K562 (cell line): ENCODE data around the gene TLCD4. TPM values are rescaled to one million over a fixed set of nuclear protein-coding genes. Genes with fewer than 3 reads are reported as not detected.
A peak's percentile ranks its signal among the peaks of the same experiment; 100 is the strongest.

Source experiments
- BCOR ChIP-seq: fragments of 450-650 bp; IDR thresholded peaks from 2 replicates; pipeline ENCODE4 v1.6.1; 2016
- E2F3 ChIP-seq: fragments of 250-450 bp; sonication (Bioruptor Pico); IDR thresholded peaks from 2 replicates; pipeline ENCODE4 v1.4.0; 2020; ENCODE audit warnings: mild to moderate bottlenecking
- ERF ChIP-seq: fragments of 450-650 bp; formaldehyde crosslinking; IDR thresholded peaks from 2 replicates; pipeline ENCODE4 v1.4.0; 2020; ENCODE audit warnings: mild to moderate bottlenecking, mixed read lengths
- HDAC6 ChIP-seq: IDR thresholded peaks from 2 replicates; pipeline ENCODE4 v1.6.1; 2012; ENCODE audit warnings: low read depth, mild to moderate bottlenecking, control low read depth, inconsistent platforms, low read length, moderate library complexity
- KDM4B ChIP-seq, 2 experiments: fragments of 450-650 bp in 1 of 2; sonication (generic) in 1 of 2; IDR thresholded peaks; 2 replicates each; pipeline ENCODE4 v1.6.1; 2016 to 2017; ENCODE audit warnings: borderline replicate concordance in 2 of 2, antibody characterized with exemption in 1 of 2, low read depth in 1 of 2, mild to moderate bottlenecking in 1 of 2
- SOX6 ChIP-seq: fragments of 450-650 bp; IDR thresholded peaks from 2 replicates; pipeline ENCODE4 v1.6.1; 2014; ENCODE audit warnings: mild to moderate bottlenecking
- ZBTB7A ChIP-seq: IDR thresholded peaks from 2 replicates; pipeline ENCODE4 v1.6.1; 2011; ENCODE audit warnings: low read depth, mild to moderate bottlenecking, low read length, moderate library complexity, borderline replicate concordance; ENCODE audit not compliant: control insufficient read depth
- ZKSCAN1 ChIP-seq: fragments of 150-350 bp; IDR thresholded peaks from 2 replicates; pipeline ENCODE4 v1.6.1; 2016; ENCODE audit warnings: low read depth, low read length
- ZNF263 ChIP-seq: sonication (generic); formaldehyde crosslinking; IDR thresholded peaks from 2 replicates; pipeline ENCODE4 v1.8.0; 2022; ENCODE audit warnings: mild to moderate bottlenecking, missing genetic modification reagents, borderline replicate concordance
- ZNF316 ChIP-seq: fragments of 450-650 bp; IDR thresholded peaks from 2 replicates; pipeline ENCODE4 v1.6.1; 2016
- ZNF75A ChIP-seq: fragments of 450-650 bp; formaldehyde crosslinking; IDR thresholded peaks from 2 replicates; pipeline ENCODE4 v1.4.0; 2020; ENCODE audit warnings: mild to moderate bottlenecking
- polyA plus RNA-seq, 8 experiments: library from polyadenylated mRNA; depleted of rRNA in 4 of 8; stranded (reverse) in 5 of 8; unstranded in 3 of 8; fragments of >200 nt; fragmentation: Nextera tagmentation in 2 of 8; fragmentation: Illumina TruSeq in 1 of 8; extraction: Ambion mirVana in 2 of 8; extraction: Trizol in 1 of 8; gene quantifications; 2 replicates each; pipeline versions ENCODE4 v1.2.1 to v1.2.3, GENCODE V29; 2011 to 2014; ENCODE audit warnings: inconsistent platforms in 1 of 8, missing spikeins in 1 of 8
- total RNA-seq, 7 experiments: library from RNA; depleted of rRNA in 6 of 7; stranded (reverse); fragments of >200 nt in 6 of 7; fragmentation: Illumina TruSeq in 2 of 7; extraction: Trizol in 2 of 7; gene quantifications; 2 replicates each; pipeline versions ENCODE4 v1.2.1 to v1.2.3, GENCODE V29; 2011 to 2021; ENCODE audit warnings: low replicate concordance in 1 of 7
- TF ChIP-seq, protein P1 (sequence below), 2 experiments: fragments of 450-650 bp in 1 of 2; IDR thresholded peaks; 2 replicates each; pipeline ENCODE4 v1.6.1; 2011 to 2017; ENCODE audit warnings: low read depth in 2 of 2, antibody characterized with exemption in 1 of 2, borderline replicate concordance in 1 of 2, low read length in 1 of 2, mild to moderate bottlenecking in 1 of 2, mixed read lengths in 1 of 2; ENCODE audit not compliant: control insufficient read depth in 1 of 2
- TF ChIP-seq, protein P2 (sequence below): fragments of 450-650 bp; IDR thresholded peaks from 2 replicates; pipeline ENCODE4 v1.6.1; 2016; ENCODE audit warnings: mild to moderate bottlenecking, moderate library complexity

TLCD4 gene
- total and polyA plus RNA-seq, 9 of the 15 experiments (the other 6 are each of a cell fraction or from before 2014, with no cell fraction given): 3.5 to 19.8 (median 7.6) TPM

DNA sequence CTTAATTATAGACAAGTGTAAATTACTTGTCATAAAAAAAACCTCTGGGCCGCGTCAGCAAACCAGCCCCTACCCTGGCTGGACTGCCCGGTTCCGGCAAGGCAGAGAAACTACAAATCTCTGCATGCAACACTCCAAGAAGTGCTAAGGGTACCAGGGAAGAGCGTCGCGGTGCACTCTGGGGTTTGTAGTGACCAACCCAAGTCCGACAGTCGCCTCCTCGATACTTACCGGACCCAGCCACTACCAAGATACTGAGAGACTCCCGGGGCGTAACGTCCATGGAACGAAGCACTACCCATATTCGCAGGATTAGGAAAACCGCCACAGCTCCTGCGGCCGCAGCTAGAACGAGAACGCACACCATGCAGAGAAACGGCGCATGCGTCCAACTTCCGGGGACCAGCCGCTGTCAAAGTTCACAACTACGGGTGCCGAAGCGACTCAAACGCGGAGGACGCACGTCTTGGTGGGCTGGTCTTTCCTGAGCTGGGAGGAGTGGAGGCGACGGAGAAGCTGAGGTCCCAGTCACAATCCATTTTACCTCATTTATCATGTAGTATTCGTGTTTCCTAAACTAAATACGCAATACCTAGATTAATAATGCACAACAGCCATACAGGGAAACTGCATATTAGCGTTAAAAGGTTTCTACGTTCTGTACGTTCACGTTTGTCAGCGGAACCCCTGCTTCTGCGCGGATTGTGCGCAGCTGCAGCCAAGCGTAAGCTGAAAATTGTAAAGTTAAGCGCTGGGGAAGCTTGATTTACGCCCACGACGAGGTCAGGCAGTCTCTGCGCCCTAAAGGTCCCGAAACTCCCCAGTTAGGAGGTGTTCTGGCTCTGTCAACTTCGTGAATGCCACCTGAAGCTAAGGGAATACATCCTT, 44.4 kb upstream of the TLCD4 start, which contains the start of gene ALG14 (continued):
- no peak for TF ChIP-seq ZNF316
- peak; percentile 58; the same call in 1 of the 2 replicates for TF ChIP-seq ZNF263
- no peak for TF ChIP-seq ZKSCAN1
- peak; percentile 69; the same call in 1 of the 2 replicates for TF ChIP-seq ZBTB7A
- TF ChIP-seq KDM4B (IDR thresholded peaks at IDR 0.05; ENCODE audit: borderline replicate concordance in 2 of 2, low read depth in 1 of 2): no peak
- no peak; the same call in 1 of the 2 replicates for TF ChIP-seq SOX6
- no peak for TF ChIP-seq ZNF75A (CRISPR knock-in tag)
- no peak for TF ChIP-seq BCOR
- TF ChIP-seq, protein P1, sequence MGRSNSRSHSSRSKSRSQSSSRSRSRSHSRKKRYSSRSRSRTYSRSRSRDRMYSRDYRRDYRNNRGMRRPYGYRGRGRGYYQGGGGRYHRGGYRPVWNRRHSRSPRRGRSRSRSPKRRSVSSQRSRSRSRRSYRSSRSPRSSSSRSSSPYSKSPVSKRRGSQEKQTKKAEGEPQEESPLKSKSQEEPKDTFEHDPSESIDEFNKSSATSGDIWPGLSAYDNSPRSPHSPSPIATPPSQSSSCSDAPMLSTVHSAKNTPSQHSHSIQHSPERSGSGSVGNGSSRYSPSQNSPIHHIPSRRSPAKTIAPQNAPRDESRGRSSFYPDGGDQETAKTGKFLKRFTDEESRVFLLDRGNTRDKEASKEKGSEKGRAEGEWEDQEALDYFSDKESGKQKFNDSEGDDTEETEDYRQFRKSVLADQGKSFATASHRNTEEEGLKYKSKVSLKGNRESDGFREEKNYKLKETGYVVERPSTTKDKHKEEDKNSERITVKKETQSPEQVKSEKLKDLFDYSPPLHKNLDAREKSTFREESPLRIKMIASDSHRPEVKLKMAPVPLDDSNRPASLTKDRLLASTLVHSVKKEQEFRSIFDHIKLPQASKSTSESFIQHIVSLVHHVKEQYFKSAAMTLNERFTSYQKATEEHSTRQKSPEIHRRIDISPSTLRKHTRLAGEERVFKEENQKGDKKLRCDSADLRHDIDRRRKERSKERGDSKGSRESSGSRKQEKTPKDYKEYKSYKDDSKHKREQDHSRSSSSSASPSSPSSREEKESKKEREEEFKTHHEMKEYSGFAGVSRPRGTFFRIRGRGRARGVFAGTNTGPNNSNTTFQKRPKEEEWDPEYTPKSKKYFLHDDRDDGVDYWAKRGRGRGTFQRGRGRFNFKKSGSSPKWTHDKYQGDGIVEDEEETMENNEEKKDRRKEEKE (IDR thresholded peaks at IDR 0.05; ENCODE audit: borderline replicate concordance in 1 of 2, control insufficient read depth in 1 of 2, low read depth in 2 of 2, low read length in 1 of 2): no peak
- TF ChIP-seq ERF (CRISPR knock-in tag): no peak
- TF ChIP-seq, protein P2, sequence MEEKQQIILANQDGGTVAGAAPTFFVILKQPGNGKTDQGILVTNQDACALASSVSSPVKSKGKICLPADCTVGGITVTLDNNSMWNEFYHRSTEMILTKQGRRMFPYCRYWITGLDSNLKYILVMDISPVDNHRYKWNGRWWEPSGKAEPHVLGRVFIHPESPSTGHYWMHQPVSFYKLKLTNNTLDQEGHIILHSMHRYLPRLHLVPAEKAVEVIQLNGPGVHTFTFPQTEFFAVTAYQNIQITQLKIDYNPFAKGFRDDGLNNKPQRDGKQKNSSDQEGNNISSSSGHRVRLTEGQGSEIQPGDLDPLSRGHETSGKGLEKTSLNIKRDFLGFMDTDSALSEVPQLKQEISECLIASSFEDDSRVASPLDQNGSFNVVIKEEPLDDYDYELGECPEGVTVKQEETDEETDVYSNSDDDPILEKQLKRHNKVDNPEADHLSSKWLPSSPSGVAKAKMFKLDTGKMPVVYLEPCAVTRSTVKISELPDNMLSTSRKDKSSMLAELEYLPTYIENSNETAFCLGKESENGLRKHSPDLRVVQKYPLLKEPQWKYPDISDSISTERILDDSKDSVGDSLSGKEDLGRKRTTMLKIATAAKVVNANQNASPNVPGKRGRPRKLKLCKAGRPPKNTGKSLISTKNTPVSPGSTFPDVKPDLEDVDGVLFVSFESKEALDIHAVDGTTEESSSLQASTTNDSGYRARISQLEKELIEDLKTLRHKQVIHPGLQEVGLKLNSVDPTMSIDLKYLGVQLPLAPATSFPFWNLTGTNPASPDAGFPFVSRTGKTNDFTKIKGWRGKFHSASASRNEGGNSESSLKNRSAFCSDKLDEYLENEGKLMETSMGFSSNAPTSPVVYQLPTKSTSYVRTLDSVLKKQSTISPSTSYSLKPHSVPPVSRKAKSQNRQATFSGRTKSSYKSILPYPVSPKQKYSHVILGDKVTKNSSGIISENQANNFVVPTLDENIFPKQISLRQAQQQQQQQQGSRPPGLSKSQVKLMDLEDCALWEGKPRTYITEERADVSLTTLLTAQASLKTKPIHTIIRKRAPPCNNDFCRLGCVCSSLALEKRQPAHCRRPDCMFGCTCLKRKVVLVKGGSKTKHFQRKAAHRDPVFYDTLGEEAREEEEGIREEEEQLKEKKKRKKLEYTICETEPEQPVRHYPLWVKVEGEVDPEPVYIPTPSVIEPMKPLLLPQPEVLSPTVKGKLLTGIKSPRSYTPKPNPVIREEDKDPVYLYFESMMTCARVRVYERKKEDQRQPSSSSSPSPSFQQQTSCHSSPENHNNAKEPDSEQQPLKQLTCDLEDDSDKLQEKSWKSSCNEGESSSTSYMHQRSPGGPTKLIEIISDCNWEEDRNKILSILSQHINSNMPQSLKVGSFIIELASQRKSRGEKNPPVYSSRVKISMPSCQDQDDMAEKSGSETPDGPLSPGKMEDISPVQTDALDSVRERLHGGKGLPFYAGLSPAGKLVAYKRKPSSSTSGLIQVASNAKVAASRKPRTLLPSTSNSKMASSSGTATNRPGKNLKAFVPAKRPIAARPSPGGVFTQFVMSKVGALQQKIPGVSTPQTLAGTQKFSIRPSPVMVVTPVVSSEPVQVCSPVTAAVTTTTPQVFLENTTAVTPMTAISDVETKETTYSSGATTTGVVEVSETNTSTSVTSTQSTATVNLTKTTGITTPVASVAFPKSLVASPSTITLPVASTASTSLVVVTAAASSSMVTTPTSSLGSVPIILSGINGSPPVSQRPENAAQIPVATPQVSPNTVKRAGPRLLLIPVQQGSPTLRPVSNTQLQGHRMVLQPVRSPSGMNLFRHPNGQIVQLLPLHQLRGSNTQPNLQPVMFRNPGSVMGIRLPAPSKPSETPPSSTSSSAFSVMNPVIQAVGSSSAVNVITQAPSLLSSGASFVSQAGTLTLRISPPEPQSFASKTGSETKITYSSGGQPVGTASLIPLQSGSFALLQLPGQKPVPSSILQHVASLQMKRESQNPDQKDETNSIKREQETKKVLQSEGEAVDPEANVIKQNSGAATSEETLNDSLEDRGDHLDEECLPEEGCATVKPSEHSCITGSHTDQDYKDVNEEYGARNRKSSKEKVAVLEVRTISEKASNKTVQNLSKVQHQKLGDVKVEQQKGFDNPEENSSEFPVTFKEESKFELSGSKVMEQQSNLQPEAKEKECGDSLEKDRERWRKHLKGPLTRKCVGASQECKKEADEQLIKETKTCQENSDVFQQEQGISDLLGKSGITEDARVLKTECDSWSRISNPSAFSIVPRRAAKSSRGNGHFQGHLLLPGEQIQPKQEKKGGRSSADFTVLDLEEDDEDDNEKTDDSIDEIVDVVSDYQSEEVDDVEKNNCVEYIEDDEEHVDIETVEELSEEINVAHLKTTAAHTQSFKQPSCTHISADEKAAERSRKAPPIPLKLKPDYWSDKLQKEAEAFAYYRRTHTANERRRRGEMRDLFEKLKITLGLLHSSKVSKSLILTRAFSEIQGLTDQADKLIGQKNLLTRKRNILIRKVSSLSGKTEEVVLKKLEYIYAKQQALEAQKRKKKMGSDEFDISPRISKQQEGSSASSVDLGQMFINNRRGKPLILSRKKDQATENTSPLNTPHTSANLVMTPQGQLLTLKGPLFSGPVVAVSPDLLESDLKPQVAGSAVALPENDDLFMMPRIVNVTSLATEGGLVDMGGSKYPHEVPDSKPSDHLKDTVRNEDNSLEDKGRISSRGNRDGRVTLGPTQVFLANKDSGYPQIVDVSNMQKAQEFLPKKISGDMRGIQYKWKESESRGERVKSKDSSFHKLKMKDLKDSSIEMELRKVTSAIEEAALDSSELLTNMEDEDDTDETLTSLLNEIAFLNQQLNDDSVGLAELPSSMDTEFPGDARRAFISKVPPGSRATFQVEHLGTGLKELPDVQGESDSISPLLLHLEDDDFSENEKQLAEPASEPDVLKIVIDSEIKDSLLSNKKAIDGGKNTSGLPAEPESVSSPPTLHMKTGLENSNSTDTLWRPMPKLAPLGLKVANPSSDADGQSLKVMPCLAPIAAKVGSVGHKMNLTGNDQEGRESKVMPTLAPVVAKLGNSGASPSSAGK: peak; percentile 32
- no peak for TF ChIP-seq E2F3 (CRISPR knock-in tag)
- no peak for TF ChIP-seq HDAC6
